Posterior vena cava (tissue), 2 donors: ENCODE measurements around the gene RAC2. TPM values are rescaled to one million over a fixed set of nuclear protein-coding genes. Genes with fewer than 3 reads are reported as not detected.

Experiments
- DNase-seq: peaks from one replicate; pipeline ENCODE4 v3.0.0-alpha.2; 2020; ENCODE audit warnings: low spot score
- intact Hi-C, 2 donors: fragments of 100-400 bp; cut with DNase I; formaldehyde crosslinking; loops; one replicate each; pipeline versions ENCODE4 v1.14.1 to v1.14.2; 2022 to 2023
- total RNA-seq, 2 donors: library from RNA; stranded (reverse); fragmentation: NEBNext Ultra II Directional; extraction: Animal tissue kit (Norgen Biotek cat#: 25700); gene quantifications; one replicate each; pipeline ENCODE4 v1.2.1, GENCODE V29; 2021
- donor health status: DM: yes; HTN: yes; CAD: no.
- donor health status: DM: yes; HTN: yes; CAD: no.

RAC2 gene
- total RNA-seq, 2 donors from 2014 or later: 12.9 to 17.5 TPM

DNA sequence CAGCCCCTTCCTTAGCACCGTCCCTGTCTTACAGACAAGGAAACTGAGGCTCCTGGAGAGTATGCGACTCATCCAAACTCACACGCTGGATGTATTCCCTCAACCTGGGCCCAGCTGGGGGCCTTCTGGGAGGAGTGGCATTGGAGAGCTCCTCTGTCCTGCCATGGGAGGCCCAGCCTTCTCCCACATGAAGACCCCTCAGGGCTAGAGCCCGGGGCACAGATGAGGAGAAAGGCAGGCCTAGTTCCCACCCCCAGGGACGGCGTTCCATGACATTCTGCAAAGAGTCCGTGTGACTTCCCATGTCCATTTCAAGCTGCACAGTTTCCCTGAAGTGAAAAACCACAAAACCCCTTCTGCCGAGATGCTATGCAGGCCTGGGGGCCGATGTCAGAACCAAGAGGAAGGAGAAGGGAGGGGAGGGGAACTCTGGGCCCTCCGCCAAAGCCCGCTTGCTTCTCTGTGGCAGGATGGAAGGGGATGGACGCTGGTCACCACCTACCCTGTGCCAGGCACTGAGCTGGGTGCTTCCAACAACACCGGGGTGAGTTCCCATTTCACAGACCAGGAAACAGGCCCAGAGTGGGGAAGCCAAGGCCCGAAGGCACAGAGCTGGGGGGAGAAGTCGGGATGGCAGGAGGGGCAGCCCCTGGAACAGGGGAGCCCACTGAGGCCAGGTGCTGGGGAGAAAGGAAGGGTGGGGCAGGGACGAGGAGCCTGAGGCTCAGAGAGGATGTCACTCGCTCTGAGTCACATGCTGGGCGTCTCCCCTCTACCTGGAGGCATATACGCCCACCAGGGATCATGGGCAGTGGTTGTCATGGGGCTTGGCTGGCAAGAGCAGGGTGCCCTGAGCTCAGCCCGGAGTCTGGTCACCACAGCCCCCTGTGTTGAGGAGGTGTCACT, 15.7 kb downstream of the RAC2 start:
- DNase-seq: no peak
- intact Hi-C loops: no loop called here

DNA sequence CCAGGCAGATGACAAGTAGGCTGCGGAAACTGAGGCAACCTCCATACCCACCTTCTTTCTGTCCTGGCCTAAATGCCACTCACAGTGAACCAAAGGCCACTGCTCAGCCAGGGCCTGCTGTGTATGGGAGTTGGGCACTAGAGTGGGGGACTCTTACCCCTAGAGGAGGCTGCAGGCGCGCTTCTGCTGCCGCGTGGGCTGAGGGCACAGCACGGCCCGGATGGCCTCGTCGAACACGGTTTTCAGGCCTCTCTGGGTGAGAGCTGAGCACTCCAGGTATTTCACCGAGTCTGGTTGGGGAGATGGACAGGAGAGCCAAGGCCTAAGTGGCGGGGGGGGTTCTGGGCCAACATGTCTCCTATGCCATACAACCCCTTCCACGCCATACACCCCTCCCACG, 17.6 kb downstream of the RAC2 start:
- intact Hi-C loops: no loop called here
- DNase-seq: no peak

GRCh38 chr22:37226087-37226486, 18.0 kb downstream of the RAC2 start:
- no peak for DNase-seq
- intact Hi-C loops: no loop called here

GRCh38 chr22:37225481-37225880, 18.6 kb downstream of the RAC2 start:
- intact Hi-C loops: no loop called here
- DNase-seq: no peak

GRCh38 chr22:37224757-37225420, 19.2 kb downstream of the RAC2 start:
- intact Hi-C loops: no loop called here
- DNase-seq: no peak

GRCh38 chr22:37223965-37224551, 20.0 kb downstream of the RAC2 start:
- intact Hi-C loops: no loop called here
- no peak for DNase-seq

- DNase-seq: no peak
- intact Hi-C loops: no loop called here
Observed at GRCh38 chr22:37222440-37222971, 21.6 kb downstream of the RAC2 start.

DNA sequence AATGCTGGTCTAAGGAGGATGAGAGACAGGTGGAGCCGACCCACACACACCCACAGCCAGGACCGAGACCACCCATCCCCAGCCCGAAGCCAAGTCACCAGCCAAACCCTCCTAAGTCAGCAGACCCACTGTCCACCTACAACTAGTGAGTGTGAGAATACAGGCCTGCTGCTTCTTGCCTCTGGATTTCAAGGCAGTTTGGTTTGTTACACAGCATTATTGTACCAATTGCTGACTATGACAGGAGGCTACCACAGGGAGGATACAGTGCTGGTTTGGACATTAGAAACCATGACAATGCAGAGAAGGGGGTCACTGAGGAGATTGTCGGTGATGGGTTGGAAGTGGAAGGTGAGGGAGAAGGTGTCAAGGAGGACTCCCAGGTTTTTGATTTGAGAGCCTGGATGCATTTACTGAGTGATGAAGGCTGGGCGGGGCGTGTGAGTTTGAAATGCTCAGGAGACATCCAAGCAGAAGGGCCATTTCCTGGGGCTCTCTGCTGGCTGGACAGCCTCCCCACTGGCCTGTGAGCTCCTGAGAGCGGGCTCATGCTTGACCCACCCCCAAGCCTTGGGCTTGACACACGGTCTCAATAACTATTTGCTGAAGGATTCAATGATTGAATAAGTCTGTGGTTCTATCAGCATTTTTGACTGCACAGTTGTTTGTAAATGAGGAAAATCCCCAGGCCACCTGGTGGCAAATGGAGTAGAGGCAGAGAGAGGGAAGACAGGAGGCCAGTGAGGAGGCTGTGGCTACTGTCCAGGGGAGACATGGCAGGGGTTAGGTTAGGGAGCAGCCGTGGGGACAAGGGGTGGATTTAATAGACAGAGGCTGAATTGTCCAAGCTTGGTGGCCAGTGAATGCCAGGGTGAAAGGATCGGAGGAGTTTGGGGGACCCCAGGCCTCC, 22.4 kb downstream of the RAC2 start:
- DNase-seq: no peak
- intact Hi-C loops: no loop called here

GRCh38 chr22:37220543-37220981, 23.5 kb downstream of the RAC2 start:
- DNase-seq: no peak
- intact Hi-C loops: no loop called here

DNA sequence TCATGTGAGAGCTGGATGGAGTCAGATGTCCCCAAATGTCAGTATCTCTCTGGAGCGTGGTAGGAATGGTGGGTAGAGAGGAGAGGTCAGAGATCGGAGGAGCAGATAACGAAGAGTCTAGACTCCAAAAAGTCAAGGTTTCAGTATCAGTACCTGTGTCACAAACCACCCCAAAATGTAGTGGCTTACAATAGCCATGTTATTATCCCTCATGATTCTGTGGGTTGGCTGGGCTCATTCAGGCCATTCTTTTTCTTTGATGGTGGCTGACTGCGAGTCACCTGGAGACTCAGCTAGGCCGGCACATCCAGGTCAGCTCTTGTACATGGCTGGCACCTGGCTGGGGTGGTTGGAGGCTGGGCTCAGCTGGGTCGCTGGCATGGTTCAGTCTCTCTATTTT, 24.5 kb downstream of the RAC2 start:
- intact Hi-C loops: no loop called here

GRCh38 chr22:37218771-37219411, 25.2 kb downstream of the RAC2 start:
- DNase-seq: no peak
- intact Hi-C loops: no loop called here

More for the DNA sequence above, 24.5 kb downstream of the RAC2 start:
- no peak for DNase-seq

DNA sequence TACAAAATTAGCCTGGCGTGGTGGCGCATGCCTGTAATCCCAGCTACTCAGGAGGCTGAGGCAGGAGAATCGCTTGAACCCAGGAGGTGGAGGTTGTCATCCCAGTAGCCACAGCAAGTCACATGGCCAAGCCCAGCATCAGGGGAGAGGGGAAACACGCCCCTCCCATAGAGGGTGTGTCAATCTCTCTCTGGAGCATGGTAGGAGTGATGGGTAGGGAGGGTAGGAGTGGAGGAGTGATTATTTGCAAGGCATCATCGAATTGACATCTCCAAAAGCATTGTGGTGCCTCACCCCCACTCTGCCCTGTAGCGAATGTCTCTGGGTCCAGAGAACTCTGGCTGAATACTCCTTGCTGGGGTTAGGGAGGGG, 25.7 kb downstream of the RAC2 start:
- DNase-seq: no peak
- intact Hi-C loops: no loop called here

- no peak for DNase-seq
- intact Hi-C loops: no loop called here
Observed at GRCh38 chr22:37215890-37216289, 28.2 kb downstream of the RAC2 start.

DNA sequence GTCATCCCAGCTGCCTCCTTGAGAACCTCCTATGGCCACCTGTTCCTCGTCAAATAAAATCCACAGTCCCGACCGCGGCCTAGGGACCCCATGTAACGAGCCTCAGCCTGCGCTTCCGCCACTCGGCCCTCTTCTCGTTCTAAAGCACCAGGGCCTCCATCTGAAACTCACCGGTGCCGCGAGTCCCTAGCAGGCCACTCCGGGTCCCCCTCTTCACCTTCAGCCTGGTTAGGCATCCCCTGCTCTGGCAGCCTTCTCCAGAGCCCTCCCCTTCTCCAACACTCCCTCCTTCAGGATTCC, 29.4 kb downstream of the RAC2 start:
- peak; percentile 77 for DNase-seq
- intact Hi-C loops: no loop called here

DNA sequence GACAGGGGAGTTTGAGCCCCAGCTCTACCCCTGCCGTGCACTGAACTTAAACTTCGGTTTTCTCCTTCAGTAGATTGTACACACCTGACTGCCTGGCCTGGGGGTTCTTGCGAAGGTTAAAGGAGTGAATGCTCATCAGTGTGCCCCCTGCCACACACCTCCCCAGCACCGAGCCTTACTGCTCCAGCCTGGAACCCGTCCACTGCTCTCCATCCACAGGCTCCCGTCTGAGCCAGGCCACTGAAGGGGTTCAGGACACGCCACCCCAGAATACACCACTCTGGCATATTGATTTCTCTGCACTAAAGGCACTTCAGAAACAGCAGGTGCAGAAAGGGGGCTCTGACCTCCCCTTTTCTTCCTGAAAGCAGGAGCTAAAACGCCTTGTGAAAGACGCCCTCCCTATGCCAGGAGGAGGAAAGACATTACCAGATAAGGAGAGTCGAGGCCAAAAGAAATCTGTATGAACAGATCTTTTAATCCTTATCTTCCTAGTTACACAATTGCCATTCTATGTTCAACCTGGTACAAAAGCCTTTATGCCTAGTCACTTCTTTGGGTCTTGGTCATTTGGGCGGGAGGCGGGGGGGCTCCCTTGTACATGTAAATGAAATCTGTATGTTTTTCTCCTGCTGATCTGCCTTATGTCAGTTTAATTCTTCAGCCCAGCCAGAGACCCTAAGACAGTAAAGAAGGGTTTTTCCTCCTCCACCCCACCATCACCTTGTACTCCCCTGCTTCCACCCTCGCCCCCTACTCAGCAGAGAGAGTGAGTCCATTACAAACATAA, 29.9 kb downstream of the RAC2 start:
- DNase-seq: peak; percentile 69
- intact Hi-C loops: no loop called here

DNA sequence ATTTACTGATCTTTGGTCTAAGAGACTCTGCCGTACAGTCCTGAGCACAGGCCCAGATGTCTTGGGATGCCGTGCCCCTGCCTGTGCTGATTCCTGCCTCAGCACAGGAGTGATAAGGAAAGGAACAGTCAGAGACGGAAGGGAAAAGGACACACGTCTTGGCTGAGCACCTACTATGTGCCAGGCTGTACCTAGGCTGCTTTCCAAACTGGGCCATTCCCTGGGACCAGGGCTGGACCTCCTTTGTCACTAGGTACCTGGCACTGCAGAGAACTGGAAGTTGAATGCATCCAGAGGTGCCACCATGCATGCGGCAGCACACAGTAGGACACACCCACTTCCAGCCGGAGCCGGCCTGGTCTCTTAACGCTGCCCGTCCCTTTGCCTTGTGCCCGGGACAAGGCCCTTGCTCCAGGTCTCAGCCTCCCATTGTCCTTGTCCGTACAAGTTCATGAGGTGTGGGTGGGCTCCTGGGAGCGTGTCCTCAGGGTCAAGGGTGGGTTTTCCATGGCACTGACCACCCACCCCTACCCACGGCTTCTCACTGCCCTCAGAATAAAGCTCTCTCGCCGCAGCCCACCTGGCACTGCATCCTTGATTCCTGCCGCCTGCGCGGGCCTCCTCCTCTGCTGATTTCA, 30.7 kb downstream of the RAC2 start:
- intact Hi-C loops: no loop called here
- peak; percentile 64 for DNase-seq

DNA sequence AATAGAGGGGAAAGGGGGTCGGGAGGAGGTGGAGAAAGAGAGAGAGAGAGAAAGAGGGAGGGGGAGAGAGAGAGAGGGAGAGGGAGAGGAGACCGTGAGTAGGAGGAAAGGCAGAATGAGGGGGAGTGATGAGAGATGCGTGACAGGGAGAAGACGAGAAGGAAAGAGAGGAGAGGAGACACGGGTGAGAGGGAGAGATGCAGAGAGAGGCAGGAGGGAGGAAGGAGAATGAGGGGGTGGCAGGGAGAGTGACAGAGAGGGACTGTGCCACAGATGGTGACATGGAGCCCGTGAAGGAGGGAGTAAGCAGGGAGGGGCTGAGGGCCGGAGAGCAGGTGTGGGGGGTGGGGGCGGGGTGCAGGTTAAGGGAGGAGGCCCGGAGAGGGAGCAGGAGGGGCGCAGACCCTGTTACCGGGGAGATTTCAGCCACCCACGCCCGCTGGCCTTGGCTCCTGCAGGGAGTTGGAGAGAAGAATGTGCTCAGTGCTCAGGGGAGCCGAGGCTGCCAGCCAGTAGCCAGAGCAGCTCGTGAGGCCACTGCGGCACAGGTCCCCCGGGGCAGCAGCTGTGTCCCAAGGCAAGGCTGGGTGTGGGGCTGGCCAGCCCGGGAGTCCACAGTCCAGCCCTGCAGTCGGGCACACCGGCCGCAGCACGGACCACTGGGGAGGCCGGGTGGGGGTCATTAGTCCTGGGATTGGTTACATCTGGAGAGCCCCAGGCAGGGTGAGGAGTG, 31.7 kb downstream of the RAC2 start, which contains the start of gene SSTR3:
TSS of gene SSTR3 (minus strand) at position 304 of the 733 bp plus-strand sequence. CDS start 4,674 bp downstream, outside the sequence.
- intact Hi-C loops: no loop called here

More for the DNA sequence above, 31.7 kb downstream of the RAC2 start, which contains the start of gene SSTR3:
- peak; percentile 70 for DNase-seq
